ENCODE results near the gene PPM1B.
"Not testable (repeated sequence)": the region's sequence is repeated elsewhere in the genome, so short reads cannot be mapped to it uniquely, and the experiment has no call there.

PPM1B gene

DNA sequence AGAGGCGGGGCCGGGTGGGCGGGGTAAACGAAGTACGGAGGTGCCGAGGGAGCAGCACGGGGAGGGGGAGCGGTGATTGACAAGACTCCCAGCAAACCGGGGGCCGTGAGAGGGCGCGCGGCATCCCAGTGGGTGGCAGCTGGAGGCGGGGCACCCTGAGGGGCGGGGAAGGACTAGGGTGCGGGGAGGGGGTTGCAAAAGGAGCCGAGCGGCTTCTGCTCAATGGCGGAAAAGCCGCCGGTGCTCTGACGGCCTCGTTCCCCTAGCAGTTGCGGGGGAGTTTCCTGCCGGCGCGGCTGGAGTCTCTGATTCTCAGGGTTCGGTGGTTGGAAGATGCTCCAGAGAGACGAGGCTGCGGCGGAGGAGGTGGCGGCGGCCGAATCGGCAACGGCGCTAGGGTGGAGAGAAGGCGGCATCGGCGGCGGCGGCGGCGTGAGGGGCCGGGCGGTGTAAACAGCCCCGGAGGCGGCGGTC, at the start of gene PPM1B:
TSS of gene PPM1B (plus strand) at position 195 of the 474 bp plus-strand sequence. CDS start 32,325 bp downstream, outside the sequence.
- no peak for DNase-seq

DNA sequence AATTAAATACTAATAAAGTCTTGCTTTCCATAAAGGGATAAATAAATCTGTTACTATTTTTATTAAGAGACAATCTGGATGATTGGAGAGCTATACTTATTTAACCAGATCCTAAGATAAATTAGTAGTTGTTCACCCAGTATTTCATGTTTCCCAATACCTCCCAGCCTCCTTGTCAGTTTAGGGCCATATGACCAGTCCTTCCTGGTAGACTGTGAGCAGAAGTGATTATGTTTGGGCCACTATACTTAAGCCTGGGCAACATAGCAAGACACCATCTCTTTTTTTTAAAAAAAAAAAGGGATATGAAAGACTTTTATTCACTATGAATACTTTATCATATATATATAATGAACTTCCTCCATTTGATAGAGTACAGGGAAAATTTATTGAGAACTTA, 48.8 kb upstream of the PPM1B start:
- DNase-seq = no peak

DNA sequence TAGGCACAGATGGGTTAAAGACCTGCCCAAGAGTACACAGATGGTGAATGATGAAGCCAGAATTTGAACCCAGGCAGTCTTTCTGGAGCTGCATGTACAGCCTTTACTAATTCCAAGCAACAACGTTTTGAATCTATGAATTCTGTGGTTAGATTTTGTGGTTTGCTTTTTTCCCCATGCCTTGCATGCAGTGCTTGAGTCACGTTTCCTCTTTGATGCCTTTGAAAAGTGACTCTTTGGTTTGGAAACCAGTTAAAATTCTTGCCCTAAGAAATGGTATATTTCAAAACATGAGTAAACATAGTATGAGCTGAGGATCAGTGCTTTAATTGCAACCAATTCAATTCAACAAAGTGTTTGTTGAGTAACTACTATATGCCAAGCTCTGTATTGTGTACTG, 48.2 kb upstream of the PPM1B start:
- no peak for DNase-seq

DNA sequence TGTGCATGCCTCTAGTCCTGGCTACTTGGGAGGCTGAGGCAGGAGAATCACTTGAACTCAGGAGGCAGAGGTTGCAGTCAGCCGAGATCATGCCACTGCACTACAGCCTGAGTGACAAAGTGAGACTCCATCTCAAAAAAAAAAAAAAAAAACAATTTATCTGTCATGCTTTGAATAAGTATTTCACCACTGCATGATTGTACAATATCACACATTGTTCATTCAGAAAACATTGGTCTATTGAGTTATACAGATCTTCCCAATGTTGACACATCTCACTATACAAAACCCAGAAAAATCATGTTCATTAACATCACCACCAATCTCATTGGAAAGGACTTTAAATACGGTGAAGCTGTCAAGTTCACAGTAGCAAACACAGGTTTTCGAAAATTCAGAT, 46.8 kb upstream of the PPM1B start:
- DNase-seq = no peak

DNA sequence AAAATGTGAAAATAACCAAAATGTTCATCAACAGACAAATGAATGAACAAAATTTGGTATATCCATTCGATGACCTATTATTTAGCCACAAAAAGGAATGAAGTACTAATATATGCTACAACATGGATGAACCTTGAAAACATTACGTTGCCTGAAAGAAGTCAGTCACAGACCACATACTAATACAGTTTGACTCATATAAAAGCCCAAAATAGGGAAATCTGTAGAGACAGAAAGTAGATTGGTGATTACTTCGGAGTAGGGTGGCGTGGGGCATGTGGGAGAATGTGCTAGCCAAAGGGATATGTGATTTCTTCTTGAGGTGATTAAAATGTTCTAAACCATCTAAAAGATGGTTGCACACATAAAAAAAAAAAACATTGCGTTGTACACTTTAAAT, 44.2 kb upstream of the PPM1B start:
- no peak for DNase-seq

DNA sequence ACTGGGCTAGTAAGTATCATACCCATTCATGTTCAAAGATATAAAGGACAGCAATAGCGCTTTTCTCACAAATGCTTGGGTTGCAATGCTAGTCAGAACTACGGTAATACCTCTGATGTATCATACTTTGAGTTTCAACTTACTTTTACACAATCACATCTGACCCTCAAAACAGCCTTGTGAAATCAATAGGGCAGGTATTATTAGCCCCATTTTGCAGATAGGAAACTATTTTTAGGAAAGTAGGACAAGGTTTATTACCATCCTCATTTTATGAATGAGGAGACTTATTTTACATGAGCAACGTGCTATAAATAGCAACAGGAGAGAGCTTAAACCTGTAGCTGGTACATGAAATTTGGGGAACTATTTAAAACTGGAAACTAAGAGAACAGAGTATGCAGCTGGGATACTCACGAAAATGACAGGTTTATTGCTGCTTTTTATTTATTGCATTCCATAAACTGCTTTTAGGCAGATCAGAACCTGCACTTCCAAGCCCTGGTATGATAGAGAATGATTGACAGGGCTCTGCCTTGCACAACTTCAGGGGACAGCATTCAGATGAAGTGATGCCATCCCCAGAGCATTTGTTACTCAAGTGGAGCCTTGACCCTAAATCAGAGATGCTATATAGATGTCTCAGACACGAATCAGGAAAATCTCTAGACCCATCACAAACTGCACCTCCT, 42.4 kb upstream of the PPM1B start:
- DNase-seq = no peak

DNA sequence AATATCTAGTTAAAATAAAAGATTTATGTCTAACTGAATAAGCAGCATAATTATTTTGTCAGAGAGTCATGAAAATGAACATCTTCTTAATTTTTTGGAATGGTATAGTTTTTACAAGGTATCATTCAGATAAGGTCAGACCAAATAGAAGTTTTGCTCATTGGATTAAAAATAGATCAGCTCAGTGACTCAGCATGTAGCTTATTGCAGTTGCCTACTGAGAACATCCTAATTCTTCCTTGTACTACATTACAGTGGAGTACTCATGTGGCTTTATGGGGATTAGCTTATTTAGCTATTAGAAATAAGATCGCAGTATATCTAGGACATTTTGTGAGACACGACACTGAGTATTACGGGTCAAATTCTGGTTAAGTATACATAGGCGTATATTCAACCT, 38.2 kb upstream of the PPM1B start:
- no peak for DNase-seq

DNA sequence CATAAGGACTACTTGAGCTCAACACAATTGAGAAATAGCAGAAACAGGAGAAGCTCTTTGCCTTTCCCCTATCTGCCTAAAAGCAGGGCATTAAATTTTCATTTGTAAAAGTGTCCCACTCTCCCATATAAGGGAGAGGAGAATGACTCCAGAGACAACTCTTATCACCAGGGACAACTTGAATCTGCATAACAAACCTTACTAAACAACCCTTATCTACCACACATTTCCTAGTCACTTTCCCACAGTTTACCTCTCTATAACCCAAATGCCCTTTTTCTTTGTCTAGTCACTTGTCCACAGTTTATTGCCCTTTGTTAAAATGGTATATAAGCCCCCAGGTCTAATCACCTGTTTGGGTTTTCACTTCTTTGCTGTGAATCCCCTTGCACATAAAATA, 37.5 kb upstream of the PPM1B start:
- no peak for DNase-seq

DNA sequence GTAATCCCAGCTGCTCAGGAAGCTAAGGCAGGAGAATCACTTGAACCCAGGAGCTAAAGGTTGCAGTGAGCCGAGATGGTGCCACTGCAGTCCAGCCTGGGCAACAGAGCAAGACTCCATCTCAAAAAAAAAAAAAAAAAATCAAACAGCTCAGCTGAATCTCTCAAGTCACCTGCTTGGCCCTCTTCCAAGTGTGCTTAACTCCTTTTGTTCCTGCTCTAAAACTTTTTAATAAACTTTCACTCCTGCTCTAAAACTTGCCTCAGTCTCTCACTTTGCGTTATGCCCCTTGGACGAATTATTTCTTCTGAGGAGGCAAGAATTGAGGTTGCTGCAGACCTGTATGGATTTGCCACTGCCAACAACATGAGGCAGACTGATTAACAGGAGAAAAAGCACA, 35.1 kb upstream of the PPM1B start:
- not testable (repeated sequence) for DNase-seq

DNA sequence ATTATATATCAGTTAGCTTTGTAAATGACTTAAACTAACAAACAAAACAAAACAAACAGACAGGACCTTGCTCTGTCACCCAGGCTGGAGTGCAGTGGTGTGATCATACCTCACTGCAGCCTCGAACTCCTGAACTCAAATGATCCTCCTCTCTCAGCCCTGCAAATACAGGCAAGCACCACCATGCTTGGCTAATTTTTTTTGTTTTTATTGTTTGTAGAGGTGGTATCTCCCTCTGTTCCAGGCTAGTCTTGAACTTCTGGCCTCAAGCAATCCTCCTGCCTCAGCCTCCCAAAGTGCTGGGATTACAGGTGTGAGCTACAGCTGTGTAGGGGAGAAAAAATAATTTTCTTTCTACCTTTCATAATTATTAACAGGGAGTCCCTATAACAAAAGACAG, 33.8 kb upstream of the PPM1B start:
- no peak for DNase-seq

DNA sequence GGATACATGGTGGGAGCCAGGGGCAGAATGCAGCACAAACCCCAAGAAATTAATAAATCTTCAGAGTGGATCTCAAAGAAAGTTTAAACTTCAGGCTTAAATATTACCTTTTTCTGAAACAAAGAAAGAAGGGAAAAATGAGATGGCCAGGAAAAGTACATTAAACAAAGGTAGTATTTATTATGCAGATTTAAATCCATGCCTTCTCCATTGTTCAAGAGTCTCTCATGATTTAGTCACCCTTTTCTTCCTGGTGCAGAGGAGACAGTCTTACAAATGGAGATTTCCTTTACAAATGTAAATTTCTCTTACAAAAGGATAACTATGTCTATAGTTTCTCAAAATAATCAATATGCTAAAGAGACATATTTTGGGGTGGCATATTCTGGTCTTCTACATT, 33.4 kb upstream of the PPM1B start:
- no peak for DNase-seq

DNA sequence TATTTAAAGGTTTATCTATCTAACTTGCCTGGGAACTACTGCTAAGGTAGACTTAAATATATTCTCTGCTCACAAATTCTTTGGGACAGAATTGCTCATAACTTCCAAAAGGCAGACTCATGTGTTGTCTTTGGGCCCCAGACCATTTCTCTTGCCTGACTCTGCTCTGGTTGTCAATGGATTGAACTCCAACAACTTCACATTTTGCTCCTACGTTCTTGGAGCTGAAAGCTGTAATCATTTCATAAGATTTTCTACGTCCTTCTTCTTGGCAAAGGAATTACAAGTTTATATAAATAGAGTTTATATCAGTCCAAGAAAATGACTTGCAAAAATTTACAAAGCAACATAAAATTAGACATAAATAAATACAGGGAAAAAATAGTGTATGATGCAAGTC, 32.9 kb upstream of the PPM1B start:
- no peak for DNase-seq

DNA sequence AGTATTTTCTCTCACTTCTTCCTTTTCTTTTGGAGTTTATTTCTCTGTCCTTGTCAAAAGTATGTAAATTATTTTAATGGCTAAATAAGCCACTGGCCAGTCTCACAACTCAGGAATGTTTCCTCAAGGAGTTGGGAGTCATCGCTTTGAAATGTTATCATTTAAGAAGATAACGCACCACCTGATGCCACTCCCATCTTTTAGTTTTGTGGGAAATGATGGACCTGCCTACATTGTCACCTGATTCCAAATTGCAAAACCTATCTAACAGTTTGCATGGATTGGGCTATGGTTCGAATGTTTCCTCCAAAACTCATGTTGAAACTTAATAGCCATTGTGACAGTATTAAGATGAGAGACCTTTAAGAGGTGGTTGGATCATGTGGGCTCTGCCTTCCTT, 32.4 kb upstream of the PPM1B start:
- no peak for DNase-seq

DNA sequence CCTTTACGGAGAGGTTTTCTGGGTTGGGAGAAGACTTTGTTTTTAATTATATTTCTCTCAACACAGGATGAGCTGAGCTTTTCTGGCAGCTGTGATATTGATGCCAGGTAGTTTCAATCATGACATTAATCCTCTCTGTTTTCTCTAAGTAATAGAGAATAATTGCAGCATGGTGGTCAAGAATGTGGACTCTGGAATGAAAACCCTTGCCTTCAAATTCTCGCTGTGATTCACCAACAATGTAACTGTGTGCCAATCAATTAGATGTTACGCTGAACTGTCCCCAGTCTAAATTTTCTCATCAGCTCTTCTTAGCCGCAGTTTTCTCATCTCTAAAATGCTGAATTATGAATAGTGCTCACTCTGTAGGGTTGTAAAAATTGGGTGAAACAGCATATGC, 31.6 kb upstream of the PPM1B start:
- DNase-seq = no peak

DNA sequence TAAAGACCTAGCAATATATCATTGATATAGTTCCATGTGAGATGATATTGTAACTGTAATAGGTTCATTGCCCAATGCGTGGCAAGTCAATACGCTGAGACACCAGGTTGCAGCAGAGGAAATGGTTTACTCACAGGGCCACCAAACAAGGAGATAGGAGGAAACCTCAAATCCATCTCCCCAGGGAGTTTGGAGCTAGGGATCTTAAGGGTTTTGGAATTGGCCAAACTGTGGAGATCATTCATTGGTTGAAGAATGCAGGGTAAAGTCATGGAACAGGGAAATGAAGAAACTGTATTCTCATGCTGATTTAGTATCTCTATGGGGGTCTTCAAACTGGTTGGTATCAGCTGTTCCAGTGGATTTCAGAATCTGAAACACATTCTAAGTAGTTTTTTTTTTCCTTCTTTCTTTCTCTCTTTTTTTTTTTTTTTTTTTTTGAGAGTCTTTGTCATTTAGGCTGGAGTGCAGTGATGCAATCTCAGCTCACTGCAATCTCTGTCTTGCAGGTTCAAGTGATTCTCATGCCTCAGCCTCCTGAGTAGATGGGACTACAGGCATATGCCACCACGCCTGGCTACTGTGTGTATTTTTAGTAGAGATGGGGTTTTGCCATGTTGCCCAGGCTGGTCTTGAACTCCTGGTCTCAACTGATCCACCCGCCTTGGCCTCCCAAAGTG, 30.7 kb upstream of the PPM1B start:
- DNase-seq = no peak

DNA sequence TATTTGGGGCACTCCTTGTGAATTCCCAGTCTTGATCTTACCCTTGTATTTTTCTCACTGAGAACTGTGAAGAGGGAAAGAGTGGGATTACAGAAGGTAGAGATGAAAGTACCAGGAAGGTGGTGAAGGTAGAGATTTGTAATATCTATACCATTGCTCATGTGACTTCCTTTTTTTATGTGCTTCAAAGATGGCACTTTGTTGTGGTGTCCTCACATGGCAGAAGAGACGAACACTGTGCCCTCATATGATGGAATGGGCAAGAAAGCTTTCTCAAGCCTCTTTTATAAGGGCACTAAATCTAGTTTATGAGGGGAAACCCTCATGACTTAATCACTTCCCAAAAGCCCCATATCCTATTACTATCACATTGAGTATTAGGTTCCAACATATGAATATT, 28.9 kb upstream of the PPM1B start:
- no peak for DNase-seq

DNA sequence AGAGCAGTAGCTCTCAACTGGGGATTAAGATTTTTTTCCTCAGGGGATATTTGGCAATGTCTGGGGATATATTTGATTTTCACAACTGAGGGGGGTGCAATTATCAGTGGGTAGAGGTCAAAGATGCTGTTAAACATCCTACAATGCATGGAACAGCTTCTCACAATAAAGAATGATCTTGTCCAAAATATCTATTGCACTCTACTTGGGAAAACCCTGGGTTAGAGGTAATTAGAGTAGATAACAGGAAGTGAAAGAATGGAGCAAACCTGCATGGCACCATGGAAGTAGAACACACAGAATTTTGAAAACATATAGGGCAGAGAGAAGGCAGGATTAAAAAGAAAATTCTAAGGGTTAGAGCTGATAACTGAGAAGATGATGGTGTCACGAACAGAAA, 26.4 kb upstream of the PPM1B start:
- no peak for DNase-seq

DNA sequence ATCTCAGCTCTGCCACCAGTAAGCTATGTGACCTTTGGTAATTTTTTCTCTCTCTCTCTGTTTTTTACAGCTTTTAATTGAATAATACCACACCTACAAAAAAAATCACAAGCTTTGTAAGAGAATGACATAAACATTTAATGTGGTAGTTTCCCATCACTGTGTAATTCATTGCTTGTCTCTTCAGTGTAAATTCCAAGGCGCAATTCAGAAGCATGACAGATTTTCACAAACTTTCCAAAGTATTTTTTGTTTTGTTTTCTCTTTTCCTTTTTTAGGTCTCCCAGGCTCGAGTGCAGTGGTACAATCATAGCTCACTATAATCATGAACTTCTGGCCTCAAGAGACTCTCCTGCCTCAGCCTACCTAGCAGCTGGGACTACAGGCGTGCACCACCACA, 25.0 kb upstream of the PPM1B start:
- no peak for DNase-seq

DNA sequence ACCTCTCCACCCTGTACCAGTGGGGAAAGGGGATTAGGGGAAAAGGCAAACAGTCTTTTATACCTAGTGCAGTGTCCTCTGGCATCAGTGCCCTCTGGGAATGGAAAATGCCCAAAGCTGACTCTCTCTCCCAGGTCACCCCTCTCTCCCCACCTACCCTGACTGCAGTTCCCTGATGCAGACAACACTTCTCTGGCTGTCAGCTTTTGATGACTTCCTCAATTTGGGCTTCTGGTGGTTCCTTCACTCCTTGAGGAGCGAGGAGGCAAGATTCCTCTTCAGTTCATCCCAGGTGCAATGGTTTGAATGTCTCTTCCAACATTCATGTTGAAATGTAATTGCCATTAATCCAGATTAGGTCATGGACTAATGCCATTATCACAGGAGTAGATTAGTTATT, 19.7 kb upstream of the PPM1B start:
- no peak for DNase-seq

DNA sequence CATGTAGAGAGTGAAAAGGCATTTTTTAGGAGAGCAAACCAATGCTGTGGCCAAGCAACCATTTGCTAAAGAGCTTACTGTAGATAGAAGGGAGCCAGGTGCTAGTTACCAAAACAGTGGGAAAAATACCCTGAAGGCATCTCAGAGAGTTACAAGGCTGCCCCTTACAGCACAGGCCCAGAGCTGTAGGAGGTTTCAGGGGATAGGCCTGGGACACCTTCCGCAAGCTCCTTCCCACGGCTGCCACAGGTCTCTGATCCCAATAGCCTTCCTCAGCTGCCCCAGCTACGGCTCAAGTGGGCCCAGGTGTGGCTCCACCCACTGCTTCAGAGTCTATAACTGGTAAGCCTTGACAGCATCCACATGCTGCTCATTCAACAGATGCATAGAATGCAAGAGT, 18.2 kb upstream of the PPM1B start:
- DNase-seq = no peak

DNA sequence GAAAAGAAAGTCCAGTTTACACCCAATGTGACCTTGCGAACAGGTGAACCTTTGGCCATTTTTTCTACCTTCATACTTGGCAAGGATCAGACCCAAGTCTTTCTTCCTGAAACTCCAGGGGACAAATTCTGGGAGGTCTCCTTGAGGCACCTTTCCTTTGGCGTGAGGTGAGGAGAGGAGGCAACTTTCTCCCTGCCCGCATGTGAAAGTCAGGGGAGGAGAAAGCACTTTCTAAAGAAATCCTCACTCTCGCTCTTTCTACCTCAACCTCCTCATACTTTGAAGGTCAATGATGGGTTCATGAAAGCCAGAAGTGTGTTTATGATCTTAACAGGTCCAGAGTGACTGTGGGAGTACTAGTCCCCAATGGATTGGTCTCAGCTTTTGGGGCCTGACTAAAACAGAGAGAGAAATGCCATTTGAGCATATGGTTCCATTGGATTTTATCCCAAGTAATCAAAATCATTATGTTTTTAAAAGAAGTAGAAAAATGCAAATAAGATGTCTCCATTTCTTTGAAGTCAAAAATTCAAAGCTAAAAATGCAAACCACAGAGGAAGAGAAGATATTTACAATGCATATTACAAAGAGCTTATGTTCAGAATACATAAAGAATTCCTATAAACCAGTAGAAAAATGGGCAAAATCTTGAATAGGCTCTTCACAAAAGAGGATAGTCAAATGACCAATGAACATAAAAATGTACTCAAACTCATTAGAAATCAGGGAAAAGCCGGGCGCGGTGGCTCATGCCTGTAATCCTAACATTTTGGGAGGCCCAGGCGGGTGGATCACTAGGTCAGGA, 15.6 kb upstream of the PPM1B start:
- DNase-seq = no peak

DNA sequence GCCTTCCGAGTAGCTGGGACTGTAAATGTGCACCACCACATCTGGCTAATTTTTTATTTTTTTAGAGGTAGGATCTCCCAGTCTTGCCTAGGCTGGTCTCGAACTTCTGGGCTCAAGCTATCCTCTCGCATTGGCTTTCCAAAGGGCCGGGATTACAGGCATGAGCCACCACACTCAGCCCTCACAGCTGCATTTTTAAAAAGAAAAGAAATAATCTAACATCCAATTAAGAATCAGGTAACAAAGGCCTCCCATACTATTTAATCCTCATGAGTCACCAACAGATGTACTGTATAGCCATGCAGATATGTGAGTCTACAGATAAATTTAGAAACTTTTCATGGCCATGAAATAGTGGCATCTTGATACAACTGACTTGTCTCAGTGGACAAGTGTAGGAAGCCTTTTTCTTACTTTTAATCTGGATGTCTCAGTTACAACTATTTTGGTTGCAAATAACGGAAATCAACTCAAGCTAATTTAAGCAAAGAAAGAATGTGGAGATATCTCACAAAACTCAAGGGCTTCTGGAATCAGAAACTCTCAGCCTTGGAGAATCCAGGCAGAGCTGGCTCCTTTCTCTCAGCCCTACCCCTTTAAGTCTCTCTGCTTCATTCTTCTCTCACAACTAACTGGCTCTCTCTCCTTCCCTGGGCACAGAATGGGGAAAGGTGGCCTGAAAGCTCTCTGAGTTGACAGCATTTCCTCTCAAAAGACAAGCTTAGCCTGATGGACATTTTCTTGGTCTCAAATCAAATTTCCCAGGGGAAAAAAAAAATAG, 12.8 kb upstream of the PPM1B start:
- no peak for DNase-seq

DNA sequence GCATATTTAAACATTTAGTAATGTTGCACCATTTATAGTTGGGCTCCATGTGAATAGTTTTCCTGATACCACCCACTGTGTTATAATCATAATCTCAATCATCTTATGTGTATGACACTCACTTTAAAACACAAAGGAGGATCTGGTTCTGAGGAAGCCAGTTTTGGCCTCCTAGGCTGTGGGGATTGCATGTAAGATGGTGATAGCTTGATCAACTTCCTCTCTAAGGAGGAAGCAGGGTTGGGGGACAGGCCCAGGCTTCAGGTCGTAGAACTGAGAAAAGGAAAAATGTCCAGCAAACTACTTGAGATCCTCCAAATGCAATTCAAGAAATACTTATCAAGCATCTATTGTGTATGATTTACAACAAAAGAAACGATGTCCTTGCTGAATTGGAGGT, 4.9 kb upstream of the PPM1B start:
- DNase-seq = no peak
